ENCODE results near the gene PCGF3.
"Not testable (repeated sequence)": the region's sequence is repeated elsewhere in the genome, so short reads cannot be mapped to it uniquely, and the experiment has no call there.

The PCGF3 gene

DNA sequence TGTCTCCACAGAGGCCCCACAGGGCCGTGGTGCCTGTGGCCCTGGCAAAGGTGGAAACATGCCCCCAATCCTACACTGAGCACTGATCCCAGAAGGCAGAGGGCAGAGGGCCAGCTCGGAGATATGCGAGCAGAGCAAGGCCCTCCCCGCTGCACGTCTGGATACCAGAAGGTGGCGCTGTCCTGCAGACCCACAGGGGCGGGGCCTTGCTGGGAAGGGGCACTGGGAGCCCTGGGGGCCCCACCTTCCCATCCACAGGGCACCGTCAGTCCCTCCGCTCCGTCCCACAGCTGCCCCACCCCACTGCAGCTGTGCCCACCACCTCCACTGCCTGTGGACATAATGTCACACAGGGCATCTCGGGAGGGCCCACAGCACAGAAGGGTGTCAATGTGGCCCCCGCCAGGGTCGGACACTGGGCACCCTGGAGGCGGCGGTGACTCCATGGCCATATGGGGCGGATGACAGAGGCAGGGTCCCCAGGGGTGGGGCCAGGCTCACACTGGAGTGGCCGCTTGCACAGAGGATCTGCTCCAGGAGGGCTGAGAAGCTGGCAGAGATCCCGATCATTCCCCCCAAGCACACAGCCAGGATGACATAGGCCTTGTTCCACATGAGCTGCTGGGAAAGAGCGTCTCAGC is 21.5 kb upstream of the PCGF3 start:
- peak; percentile 86 for DNase-seq

DNA sequence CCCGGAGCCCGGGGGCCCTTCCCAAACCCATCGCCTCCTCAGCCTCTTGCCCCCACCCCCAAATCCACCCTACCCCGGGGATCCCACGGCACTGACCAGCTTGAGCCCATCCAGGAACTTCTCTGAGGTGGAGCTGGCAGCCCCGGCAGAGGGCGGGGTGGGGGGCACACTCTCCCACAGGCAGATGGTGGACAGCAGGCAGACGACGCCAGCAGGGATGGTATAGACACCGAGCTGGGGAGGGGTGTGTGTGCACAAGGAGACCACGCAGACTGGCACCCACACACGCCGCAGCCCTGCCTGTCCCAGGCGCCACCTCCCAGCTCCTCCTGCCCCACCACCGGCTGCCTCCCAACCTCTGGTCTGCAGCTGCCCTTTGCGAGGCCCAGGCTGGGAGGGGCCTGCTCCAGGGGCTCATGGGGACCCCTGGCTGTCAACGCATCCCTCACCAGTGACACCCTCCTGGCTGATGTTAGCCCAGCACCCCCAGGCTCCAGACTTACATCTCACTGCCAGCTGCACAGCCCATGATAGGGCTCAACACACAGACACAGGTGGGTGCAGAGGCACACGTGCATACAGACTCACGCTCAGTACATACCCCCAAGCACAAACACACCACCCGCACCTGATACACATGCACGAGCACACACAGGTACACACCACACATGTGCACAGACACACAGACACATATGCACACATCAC is 20.9 kb upstream of the PCGF3 start:
- DNase-seq, result peak; percentile 2

DNA sequence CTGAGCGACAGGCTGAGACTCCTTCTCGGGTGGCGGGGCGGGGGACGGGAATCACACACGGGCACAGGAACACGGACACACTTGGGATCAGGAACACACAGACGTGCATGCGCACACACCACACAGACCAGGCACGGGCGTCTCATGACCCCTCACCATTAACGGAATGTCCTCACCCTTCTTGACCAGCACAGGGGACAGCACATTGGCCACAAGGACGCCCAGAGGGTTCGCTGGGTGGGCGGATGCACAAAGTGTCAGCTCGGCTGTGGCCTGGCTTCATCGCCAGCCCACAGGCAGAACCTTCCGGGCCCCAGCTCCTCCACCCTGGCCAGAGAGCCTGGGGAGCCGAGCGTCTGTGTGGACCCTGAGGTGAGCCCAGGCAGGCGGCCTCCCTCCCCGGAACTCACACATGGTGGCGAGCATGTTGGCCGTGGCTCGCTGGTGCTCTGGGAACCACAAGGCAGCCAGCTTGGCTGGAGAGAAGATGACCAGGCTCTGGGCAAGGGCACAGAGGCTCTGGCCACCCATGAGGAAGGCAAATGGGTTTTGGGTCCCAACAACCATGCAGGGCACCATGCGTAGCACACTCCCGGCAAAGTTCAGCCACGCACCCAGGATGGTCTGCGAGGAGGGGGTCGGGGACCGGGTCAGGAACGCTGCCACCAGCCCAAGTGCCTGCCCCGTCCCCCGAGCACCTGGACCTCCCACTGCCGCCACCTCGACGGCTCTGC is 19.8 kb upstream of the PCGF3 start:
- DNase-seq, result no peak

DNA sequence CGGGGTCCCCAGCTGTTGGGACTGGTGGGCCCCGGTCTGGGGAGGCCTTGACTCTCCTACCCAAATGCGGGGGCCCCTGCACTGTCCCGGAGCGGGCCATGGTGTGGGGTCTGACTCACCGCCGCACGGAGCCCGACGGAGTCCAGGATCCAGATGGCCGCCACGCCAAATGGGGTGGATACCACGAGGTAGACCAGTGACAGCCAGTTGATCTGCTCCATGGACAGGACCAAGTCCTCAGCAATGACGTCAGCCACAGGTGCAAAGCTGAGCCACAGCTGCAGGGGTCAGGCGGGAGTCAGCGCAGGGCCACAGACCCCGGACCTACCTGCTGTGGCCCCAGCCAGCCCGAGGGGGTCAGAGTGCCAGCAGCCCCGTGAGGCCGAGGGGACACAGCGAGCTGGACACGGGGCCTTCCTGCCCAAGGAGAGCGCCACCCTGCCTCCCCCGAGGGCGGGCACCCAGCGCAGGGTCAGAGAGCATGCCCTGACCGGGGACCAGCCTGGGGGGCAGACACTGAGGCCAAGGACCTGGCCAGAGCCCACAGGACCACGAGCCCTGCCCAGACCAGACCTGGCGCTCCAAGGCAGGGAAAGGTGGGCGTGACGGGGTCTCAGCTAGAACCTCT is 19.1 kb upstream of the PCGF3 start:
- no peak for DNase-seq

DNA sequence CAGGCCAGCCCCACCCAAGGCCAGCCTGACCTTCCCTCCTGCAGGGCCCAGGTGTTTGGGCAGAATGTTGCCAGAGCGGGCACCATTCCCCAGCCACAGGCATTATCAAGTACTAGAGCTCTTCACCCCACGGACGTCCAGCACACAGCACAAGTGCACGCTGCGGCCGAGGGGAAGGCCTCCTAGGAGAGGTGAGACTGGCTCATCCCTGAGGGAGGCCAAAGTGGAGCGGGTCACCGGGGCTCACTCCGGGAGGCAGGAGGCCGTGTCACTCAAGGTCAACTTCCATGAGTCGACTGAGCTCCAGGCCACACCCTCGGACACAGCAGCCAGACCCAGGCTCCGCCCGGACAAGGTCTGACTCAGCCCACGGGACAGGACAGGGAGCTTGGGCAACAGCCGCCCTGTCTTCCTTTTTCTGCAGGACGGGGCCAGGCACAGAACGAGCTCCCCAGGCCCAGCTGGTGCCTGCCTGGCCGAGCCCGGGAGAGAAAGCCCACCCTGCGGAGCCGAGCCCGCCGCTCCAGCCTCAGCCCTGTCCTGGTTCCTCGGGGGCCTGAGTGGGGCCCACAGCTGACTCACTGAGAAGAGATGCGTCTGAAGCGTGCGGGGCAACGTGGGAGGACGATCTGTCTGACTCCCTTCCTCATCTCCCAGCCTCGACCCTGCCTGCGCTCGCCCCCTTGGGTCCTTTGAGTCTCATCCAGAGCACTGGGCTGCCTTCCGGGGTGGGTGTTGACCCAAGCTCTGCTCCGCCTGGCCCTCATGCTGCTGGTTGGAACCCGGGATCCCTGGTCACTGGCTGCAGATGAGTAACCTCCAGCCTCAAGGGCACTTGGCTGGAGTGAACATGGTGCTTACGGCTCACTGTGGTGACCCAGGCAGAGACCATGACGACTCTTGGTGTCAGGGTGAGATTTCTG is 18.3 kb upstream of the PCGF3 start:
- DNase-seq, result peak; percentile 13

DNA sequence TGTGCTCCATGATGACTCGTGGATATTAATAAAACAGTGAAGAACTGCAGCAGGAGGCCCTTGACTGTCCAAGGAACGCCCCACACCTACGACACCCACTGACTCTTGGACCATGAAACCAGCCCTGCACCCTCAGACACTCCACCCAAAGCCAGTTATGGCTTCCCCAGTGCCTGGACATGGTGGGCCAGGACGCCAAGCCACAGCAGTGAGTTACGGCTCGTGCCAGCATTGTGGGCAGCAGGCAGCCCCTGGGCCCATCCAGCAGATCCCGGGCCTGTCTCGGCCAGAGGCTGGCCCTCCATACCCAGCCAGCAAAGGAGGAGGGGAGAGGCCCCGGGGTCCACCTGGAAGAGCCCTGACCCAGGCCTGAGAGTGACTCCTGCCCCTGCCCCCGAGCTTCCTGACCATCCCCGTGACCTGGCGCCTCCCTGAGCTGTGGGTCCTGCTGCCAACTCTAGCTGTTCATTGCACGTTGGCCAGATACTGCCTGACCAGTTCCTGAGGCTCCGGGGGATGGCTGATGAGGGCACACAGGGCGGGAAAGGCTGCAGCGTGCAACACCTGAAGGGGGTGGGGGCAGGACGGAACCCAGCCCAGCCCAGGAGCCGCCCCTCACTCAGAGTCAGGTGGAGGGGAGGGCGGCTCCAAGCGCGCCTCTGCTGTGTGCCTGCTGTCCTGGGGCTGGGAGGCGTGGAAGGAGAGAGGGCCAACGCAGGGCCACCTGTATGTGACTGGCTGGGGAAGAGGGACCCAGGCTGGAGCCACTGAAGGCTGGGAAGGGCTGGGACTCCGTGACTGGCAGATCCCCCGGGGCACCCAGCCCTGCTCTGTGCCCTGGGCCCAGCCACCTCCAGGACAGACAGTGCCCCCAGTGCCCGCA is 17.4 kb upstream of the PCGF3 start:
- DNase-seq, result peak; percentile 7

DNA sequence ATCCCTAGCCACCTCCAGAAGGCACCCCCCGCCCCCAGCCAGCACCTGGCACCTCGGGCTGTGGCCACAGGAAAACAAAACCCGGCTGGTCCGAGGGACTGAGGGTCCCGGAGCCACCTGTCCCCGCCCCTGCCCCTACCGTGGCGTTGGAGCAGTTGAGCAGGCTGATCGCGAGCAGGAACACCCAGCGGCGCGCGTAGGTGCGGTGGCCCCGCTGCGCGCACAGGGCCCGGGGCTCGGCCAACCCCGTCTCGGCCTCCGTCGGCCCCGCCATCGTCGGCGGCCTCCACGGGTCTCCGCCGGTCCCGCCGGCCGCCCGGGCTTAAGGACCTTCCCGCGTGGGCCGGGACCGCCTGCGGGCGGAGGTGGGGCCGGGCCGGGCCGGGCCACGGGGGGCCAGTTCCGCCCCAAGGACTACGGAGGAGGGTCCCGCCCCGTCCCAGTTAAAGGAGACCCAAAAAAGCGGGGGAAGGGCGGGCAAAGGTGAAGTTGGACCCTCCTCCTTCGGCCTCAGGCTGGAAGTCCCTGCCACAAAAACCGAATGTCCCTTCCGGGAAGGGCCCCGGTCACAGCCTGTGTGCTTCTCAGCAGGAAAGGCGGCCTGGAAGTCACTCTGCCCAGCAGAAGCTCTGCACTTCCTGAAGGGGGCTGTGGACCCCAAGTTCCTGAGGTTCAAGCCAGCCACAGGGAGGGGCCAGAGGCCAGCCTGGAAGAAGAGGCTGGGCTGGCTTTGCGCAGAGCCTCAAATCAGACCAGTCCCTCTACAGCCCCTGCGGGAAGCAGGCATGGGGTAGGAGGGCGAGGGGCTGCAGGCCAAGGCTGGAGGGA is 16.6 kb upstream of the PCGF3 start, which contains the start of gene SLC49A3:
SLC49A3 (minus strand) TSS at position 298 of the 828 bp plus-strand sequence; CDS start at position 274, 24 bp downstream.
- peak; percentile 28 for DNase-seq

DNA sequence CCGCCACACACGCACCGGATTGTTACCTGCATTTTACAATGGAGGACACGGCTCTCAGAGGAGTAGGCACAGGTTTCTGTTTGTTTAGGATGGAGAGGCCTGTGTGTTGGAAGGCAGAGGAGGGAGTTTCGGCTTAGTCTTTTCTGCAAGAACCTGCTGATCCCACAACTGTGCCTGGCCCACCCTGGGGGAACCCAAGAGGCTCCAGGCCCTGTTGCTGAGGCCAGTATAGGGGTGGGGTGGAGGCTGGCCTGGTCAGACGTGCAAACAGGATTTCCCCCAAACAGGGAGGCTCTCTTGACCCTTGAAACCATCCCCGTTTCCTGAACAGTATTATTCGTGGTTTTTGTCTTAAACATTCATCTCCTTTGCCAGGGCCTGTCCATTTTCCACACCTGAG is 15.9 kb upstream of the PCGF3 start:
- DNase-seq, result peak; percentile 0

DNA sequence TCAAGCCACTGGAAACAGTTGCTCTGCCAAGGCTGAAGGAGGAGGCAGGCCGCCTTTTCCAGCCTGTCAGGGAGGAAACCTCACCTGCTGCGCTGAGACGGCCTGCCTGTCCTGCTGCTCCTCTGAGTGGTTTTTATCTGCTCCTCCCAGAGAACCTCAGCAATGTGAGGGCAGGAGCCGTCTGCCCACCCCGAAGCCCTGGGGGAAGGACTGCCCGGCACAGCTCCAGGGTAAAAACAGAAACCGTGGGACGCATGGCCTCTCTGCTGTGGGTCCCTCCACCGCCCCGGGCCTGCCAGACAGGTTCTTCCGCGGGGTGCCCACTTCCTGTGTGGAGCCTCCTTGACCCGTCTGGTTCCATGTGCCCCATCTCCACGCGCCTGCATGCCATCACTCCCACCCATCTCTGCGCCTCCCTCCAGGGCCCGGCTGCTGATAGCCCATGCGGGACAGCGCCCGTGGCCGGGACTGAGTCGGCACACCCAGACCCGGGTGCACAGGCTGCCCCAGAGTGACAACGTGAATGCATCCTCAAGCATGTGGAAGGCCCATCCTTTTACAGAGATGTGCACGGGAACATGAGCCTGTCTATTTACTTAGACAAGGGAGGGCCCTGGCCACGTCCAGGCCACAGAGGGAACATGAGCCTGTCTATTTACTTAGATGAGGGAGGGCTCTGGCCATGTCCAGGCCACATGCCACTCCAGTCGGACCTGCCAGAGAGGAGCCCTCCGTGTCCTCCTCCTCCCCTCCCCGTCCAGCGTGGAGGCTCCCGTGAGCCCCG is 12.7 kb upstream of the PCGF3 start:
- DNase-seq, result peak; percentile 20

DNA sequence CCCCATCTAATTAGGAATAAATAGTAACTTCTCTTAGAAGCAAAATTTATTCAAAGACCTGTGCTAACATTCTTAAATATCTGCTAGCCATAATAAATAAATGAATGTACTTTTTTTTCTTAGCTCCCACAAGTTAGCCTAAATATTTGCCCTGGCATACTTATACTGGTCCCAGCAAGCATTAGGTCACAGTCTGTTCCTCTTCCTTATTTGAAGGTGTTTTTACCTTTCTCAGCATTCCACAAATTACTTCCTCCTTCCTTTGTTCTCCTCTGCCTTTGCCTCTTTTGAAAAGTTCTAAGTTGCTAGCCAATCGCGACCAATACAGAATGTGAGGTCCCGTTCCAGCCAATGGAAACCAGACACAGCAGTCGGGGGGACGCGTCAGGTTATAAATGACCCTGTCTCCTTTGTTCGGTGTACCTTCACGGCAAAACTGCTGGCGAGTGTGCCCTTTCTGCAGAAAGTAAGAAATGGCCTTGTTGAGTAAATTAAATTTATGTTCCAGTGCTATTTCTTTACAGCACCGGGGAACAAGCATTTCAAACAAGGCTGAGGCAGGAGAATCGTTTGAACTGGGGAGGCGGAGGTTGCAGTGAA is 11.2 kb upstream of the PCGF3 start:
- DNase-seq, result not testable (repeated sequence)

DNA sequence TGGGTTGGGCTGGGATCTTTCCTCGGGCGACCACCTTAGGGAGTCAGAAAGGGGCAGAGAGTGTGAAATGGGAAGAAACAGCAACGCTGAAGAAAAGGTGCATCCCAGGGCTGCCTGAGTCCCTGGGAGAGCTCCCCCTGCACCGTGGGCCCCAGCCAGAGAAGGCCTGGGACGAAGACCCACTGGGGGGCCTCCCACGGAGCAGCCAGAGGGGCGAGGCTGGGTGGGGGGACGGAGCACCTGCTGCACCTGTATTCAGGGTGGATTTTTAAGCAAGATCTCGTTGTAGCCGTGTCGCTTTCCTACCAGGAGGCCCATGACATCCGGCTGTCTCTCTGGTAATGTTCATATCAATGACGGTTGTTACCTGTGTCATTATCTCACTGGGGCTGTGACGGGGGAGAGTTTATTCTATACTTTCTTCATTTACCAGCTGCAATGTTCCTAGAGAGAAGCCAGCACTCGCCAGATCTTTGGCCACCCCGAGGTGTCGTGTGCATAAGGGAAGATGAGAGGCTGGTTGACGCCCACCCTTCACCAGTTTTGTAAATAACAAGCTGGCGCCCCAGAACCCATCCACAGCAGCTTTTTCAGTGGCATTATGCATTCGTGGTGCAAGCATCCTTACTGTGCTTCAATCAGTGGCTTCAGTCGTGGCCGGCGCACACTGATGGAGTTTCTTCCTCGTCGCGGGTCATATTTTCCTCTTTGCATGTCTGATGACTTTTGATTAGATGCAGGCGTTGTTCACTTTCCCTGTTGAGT is 5.6 kb upstream of the PCGF3 start:
- DNase-seq, result no peak

DNA sequence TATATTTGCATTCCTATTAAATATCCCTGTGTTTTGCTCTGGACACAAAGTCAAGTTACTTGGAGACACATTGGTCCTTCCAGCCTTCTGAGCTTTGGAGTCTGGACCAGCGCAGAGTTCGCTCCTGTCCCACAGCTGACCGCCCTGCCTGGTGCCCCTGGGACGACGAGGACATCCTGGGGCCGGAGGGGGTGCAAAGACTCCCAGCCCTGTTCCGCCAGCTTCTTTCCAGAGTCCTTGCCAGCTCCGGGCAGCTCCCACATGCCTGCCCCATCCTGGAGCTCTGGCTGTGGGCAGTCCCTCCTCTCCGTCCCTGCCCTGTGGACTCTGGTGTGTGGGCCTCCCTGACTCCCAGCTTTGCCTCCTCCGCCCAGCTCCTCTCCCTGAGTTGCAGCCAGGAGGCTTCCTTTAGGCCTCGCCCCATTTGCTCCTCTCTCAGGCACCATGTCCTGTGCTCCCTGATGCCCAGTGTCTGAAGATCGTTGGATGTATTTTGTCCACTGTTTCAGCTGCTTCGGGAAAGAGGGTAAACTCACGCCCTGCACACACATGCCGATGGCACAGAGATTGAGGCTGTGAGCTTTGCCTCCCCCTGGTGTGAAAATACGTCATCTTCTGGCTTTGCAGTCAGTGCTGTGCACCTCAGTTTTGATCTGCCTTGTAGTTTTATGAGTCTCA is 4.9 kb upstream of the PCGF3 start:
- DNase-seq, result no peak

DNA sequence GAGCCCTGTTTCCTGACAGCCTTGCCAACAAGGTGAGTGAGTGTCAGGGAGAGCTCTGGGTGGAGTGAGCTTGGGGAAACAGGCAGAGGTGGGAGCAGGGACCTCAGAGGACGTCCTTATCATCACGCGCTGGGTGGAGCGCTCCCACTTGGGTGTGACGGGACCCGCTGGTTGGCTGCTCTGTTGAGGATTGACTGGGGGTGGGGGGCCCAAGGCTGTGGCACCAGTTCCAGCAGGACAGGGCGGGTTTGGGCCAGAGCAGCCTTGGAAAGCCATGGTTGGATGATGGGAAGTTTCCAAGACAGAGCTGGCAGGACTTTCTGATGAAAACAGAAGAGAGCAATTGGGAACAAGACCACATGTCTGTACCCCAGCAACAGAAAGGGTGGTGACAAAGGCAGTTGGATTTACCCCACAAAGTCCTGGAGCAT is 3.0 kb upstream of the PCGF3 start:
- peak; percentile 58 for DNase-seq

DNA sequence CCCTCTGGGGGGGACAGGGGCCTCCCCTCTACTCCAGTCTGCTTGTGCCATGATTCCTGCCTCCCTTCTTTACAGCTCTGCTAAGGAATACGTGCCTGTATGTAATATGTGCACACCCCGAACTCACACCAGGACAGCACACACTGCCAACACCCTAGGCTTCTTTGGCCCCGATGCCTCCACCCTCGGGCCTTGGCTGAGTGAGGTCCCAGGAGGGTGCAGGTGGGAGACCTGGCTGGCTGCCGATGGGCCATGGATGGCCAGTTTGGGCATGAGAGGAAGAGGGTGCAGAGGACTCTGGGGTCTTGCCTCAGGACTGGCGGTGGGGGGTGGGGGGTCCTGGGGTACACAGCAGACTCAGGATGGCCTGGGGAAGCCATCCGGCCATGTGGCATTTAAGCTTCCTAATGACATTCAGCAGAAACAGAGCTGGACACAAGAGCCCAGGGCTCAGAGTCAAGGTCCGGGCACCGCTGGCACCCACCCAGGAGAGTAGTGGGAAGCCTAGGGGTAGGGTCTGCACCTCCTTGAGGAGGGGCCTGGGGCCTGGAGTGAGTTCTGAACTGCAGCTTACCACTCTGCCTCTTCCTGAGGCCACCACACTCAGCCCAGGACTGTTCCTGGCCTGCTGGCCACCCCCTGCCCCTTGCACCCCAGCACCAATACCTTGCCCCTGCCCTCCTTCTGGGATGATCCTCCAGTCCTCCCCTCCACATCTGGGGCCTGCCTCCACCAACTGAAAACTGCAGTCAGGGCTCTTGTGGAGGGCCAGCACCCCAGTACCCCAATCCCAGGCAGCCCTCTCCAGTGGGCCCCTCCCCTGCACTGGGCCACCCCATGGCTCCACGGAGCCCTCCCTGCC is 2.1 kb upstream of the PCGF3 start:
- DNase-seq, result no peak

DNA sequence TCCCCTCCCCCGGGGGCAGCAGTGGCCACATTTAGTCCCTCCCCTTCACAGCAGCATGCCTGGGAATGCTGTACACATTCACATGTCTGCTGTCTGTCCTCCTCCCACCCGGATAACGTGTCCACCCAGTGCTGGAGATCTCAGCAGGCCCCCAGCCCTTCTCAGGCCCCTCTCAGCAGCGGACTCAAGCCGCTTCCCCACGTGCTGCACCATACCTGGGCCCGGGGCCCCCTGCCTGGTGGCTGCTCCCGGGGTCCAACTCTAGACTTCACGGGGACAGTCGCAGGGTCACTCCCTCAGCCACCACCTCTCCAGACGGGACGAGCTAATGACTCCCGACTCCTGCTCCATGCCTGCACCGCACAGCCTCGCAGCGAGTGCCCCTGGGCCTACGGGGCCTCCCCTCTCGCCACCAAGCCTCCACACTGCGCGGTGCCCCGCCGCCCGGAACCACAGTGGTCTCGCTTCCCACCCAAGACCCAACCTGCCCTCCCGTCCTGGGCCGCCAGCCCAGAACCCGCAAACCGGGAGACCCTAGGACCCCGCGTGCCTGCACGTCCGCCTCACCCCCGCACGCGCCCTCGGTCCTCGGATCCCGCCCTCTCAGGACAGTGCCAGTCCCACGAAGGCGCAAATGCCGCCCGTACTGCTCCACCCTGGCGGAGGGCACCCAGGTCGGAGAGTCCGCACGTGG is 1.3 kb upstream of the PCGF3 start:
- no peak for DNase-seq

DNA sequence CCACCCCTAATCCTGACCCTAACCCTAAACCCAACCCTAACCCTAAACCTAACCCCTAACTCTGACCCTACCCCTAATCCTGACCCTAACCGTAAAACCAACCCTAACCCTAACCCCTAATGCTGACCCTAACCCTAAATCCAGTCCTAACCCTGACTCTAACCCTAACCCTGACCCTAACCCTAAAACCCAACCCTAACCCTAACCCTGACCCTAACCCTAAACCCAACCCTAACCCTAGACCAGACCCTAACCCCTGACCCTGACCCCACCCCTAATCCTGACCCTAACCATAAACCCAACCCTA is 708 bp upstream of the PCGF3 start:
- DNase-seq, result no peak

Data from hematopoietic multipotent progenitor cell treated with erythropoietin and hydrocortisone succinate and interleukin-3 and kit ligand, for 6 days (in vitro differentiated cells).